PC-3 (cell line): ENCODE data around the gene BIK. TPM values are rescaled to one million over a fixed set of nuclear protein-coding genes. Genes with fewer than 3 reads are reported as not detected.

Source experiments
- total RNA-seq: library from RNA; depleted of rRNA; stranded (reverse); fragments of >200 nt; gene quantifications from 2 replicates; pipeline ENCODE4 v1.2.3, GENCODE V29; 2014; rRNA removed

The BIK gene
- total RNA-seq, 1 experiment from 2014 or later: 24.6 TPM

Other genes starting within 250 kb of the BIK start
- gene PACSIN2, start 95.6 kb upstream of the BIK start, total RNA-seq: 25.7 and 46.1 TPM in 2 replicates
- 0.35 and 0.77 TPM in 2 replicates for gene TTLL1, start 21.4 kb upstream of the BIK start, total RNA-seq
- 29.2 and 39.2 TPM in 2 replicates for gene MCAT, start 32.6 kb downstream of the BIK start, total RNA-seq
- 283 and 349 TPM in 2 replicates for gene TSPO, start 40.8 kb downstream of the BIK start, total RNA-seq
- 48.9 and 54.3 TPM in 2 replicates for gene TTLL12, start 76.4 kb downstream of the BIK start, total RNA-seq
- gene SCUBE1, start 232.6 kb downstream of the BIK start, total RNA-seq: not detected in 2 replicates